Measurements from ENCODE around the gene CBFB.
"Not testable (repeated sequence)": the region's sequence is repeated elsewhere in the genome, so short reads cannot be mapped to it uniquely, and the experiment has no call there.

Gene CBFB

DNA sequence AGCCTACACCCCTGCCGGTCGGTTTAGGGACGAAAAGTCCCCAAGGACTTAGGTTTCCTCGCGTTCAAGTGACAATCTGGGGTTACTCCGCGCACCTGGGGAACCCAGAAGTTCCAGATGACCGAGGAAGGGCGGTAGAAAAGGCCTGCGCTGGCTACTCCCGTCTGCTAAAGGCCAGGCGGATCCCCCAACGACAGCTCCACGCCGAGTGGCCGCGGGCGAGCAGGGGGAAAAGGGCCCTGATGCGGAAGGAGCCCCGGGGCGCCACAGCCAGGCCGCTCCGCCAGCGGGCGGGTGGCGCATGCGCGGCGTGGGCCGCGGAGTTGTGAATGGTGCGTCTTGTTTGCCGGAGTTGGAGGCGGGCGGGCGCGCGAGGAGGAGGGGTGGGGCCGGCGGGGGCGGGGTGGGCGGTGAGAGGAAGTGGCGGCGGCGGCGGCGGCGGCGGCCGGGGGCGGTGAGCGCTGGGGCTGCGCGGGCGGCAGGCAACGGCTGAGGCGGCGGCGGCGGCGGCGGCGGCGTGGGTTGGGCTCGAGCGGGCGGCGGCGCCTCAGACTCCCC lies at the start of gene CBFB:
Gene CBFB (plus strand): TSS at position 454 of the 558 bp plus-strand sequence. CDS start 259 bp downstream, outside the sequence.
- in situ Hi-C loops (cut with HindIII; ENCODE audit: low sequenced_read_pairs): no loop called here
- H3K4me3 ChIP-seq (ENCODE audit: low read depth, low read length): peak within 1 kb of the TSS; percentile 74
- DNase-seq (ENCODE audit: low read depth): peak; percentile 67
- TF ChIP-seq, protein P1, sequence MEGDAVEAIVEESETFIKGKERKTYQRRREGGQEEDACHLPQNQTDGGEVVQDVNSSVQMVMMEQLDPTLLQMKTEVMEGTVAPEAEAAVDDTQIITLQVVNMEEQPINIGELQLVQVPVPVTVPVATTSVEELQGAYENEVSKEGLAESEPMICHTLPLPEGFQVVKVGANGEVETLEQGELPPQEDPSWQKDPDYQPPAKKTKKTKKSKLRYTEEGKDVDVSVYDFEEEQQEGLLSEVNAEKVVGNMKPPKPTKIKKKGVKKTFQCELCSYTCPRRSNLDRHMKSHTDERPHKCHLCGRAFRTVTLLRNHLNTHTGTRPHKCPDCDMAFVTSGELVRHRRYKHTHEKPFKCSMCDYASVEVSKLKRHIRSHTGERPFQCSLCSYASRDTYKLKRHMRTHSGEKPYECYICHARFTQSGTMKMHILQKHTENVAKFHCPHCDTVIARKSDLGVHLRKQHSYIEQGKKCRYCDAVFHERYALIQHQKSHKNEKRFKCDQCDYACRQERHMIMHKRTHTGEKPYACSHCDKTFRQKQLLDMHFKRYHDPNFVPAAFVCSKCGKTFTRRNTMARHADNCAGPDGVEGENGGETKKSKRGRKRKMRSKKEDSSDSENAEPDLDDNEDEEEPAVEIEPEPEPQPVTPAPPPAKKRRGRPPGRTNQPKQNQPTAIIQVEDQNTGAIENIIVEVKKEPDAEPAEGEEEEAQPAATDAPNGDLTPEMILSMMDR (IDR thresholded peaks at IDR 0.05; ENCODE audit: low read depth, low read length, missing control alignments): no peak

DNA sequence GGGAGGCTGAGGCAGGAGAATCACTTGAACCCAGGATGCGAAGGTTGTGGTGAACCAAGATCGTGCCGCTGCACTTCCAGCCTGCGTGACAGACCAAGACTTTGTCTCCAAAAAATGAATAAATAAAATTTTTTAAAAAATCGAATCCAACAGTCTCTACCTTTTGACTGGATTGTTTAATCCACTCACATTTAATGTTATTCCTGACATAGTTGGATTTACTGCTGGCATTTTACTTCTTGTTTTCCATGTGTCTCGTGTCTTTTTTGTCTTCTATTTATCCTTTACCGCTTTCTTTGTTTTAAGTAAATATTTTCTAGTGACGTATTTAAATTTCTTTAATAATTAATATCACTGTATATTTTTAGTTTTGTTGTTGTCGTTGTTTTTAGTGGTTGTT lies 45.9 kb upstream of the CBFB start:
- in situ Hi-C loops (cut with HindIII; ENCODE audit: low sequenced_read_pairs): no loop called here
- H3K4me3 ChIP-seq (ENCODE audit: low read depth, low read length): no peak overlapping the region
- no peak for DNase-seq (ENCODE audit: low read depth)
- TF ChIP-seq, protein P1 (IDR thresholded peaks at IDR 0.05; ENCODE audit: low read depth, low read length, missing control alignments): no peak

DNA sequence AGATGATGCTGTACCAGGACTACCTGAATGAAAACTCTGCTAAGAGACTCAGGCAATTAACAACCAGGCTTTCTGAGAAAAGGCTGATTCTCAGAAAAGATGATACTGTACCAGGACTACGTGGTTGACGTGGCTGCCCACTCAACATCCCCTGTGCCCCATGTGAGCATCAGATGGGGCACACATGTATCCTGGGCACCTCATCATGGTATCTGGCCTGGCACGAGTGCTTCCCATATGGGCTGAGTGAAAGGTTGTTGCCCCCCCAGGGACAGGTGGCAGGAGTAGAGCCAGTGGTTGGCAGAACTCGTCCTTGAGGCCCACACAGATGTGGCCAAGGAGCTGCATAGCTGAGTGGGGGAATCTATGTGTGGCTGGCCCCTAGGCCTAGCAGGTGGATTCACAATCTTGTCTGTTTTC lies 44.0 kb upstream of the CBFB start:
- H3K4me3 ChIP-seq (ENCODE audit: low read depth, low read length): no peak overlapping the region
- in situ Hi-C loops (cut with HindIII; ENCODE audit: low sequenced_read_pairs): no loop called here
- DNase-seq (ENCODE audit: low read depth): no peak
- TF ChIP-seq, protein P1 (IDR thresholded peaks at IDR 0.05; ENCODE audit: low read depth, low read length, missing control alignments): no peak

DNA sequence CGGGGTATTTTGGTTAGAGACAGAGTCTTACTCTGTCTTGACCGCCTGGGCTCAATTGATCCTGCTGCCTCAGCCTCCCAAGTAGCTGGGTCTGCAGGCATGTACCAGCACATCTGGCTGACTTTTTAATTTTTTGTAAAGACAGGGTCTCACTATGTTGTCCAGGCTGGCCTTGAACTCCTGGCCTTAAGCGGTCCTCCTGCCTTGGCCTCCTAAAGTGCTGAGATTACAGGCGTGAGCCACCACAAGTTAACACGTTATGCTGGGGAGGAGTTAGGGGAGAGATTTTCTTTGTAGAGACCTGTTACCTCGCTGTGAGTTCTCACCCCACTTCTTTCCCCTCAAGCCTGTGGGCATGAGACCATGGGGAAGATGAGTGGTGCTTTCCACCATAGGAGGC lies 42.4 kb upstream of the CBFB start:
- TF ChIP-seq, protein P1 (IDR thresholded peaks at IDR 0.05; ENCODE audit: low read depth, low read length, missing control alignments): no peak
- DNase-seq (ENCODE audit: low read depth): no peak
- in situ Hi-C loops (cut with HindIII; ENCODE audit: low sequenced_read_pairs): no loop called here
- H3K4me3 ChIP-seq (ENCODE audit: low read depth, low read length): no peak overlapping the region

DNA sequence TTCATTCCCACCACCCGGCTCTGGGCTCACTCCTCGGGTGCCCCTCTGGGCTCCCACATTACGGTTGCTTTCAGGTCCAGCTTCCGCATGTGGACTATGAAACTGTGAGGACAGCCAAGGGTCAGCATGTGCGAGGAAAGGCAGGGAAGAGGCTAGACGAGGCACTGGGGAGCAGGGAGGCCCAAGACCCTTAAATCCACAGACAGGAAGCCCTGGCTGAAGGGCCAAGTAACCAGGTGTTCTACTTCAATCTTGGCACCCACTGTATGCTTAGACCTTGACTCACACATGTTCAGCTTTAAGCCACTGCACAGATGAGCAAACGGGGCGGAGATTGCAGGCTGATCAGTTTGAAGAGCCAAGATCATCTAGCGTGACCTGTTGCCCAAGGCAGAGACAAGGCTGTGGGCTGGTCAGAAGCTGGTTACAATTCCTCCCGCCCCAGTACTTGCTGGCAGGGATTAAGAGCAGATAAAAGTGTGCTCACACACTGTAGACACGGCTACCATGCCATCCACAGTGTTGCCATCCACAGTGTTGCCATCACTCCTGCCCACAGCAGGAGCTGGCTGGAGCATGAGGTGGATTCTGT lies 40.7 kb upstream of the CBFB start, which contains the start of gene CES4A:
Gene CES4A (plus strand): TSS at position 393 of the 592 bp plus-strand sequence. CDS start 184 bp downstream, at position 577.
- TF ChIP-seq, protein P1 (IDR thresholded peaks at IDR 0.05; ENCODE audit: low read depth, low read length, missing control alignments): no peak
- in situ Hi-C loops (cut with HindIII; ENCODE audit: low sequenced_read_pairs): no loop called here
- DNase-seq (ENCODE audit: low read depth): no peak
- H3K4me3 ChIP-seq (ENCODE audit: low read depth, low read length): no peak within 1 kb of the TSS

DNA sequence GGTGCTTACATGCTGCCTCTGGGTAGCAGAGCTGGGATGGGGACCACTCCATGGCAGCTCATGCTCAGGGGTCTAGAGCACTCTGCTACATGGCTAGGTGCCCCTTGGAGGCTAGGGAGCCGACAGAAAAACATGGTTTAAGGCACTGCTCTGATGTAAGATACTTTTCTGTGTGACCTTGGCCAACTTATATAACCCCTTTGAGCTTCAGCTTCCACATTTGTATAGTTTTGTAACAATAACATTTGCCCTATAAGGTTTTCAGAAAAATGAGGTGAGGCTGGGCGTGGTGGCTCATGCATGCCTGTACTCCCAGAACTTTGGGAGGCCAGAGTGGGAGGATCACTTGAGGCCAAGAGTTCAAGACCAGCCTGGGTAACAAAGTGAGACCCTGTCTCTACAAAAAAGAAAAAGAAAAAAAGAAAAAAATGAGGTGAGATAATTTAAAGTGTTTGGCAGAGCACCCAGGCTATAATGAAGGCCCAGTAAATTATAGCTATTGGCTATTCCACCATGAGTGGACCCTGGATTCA lies 37.3 kb upstream of the CBFB start:
- DNase-seq (ENCODE audit: low read depth): no peak
- in situ Hi-C loops (cut with HindIII; ENCODE audit: low sequenced_read_pairs): no loop called here
- TF ChIP-seq, protein P1 (IDR thresholded peaks at IDR 0.05; ENCODE audit: low read depth, low read length, missing control alignments): no peak
- no peak overlapping the region for H3K4me3 ChIP-seq (ENCODE audit: low read depth, low read length)

DNA sequence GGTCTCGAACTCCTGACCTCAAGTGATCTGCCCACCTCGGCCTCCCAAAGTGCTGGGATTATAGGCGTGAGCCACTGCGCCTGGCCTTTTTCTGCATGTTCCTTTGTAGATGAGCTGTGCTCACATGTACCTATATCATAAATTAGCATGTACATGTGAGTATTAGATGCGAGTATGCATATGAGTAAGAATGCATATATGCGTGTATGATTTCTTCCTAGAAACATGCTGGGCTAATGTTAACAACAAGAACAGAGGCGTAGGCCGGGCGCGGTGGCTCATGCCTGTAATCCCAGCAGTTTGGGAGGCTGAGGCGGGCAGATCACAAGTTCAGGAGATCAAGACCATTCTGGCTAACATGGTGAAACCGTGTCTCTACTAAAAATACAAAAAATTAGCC lies 35.4 kb upstream of the CBFB start:
- DNase-seq (ENCODE audit: low read depth); H3K4me3 ChIP-seq (ENCODE audit: low read depth, low read length); in situ Hi-C loops (cut with HindIII; ENCODE audit: low sequenced_read_pairs): not testable (repeated sequence)
